Gastrocnemius medialis (tissue), 4 donors: ENCODE data around the gene HDAC7. TPM values are rescaled to one million over a fixed set of nuclear protein-coding genes. Genes with fewer than 3 reads are reported as not detected.
A peak's percentile ranks its signal among the peaks of the same experiment; 100 is the strongest.

ENCODE experiments used
- ATAC-seq, 2 donors: fragments of 150-250 bp; one replicate each; pipeline ENCODE4 v1.9.1; 2016
- DNase-seq, 2 donors: peaks; one replicate each; pipeline ENCODE4 v3.0.0-alpha.2; 2019
- H3K27ac ChIP-seq, 4 donors: fragments of 200-600 bp; sonication (generic); 1 replicate in 1 of 4; 2 replicates in 3 of 4; pipeline ENCODE4 v1.5.1; 2016 to 2018; ENCODE audit warnings: mild to moderate bottlenecking in 2 of 4, moderate library complexity in 1 of 4
- H3K27me3 ChIP-seq, 3 donors: fragments of 200-600 bp; sonication (generic) in 2 of 3; 1 replicate in 1 of 3; 2 replicates in 2 of 3; pipeline versions ENCODE4 v1.5.1 to v1.6.0; 2016 to 2019; ENCODE audit warnings: mild to moderate bottlenecking in 1 of 3, moderate library complexity in 1 of 3
- H3K36me3 ChIP-seq, 2 donors: fragments of 200-600 bp; sonication (generic) in 1 of 2; one replicate each; pipeline ENCODE4 v1.5.1; 2017 to 2018
- H3K4me1 ChIP-seq, 2 donors: fragments of 200-600 bp; sonication (generic) in 1 of 2; one replicate each; pipeline ENCODE4 v1.5.1; 2016 to 2017; ENCODE audit warnings: mild to moderate bottlenecking in 2 of 2
- H3K4me3 ChIP-seq, 4 donors: fragments of 200-600 bp; sonication (generic) in 3 of 4; 1 replicate in 1 of 4; 2 replicates in 3 of 4; pipeline ENCODE4 v1.5.1; 2016 to 2019; ENCODE audit warnings: mild to moderate bottlenecking in 2 of 4
- H3K9me3 ChIP-seq, 3 donors: fragments of 200-600 bp; sonication (generic) in 2 of 3; 1 replicate in 1 of 3; 2 replicates in 2 of 3; pipeline ENCODE4 v1.5.1; 2016 to 2019
- POLR2A ChIP-seq, 2 donors: fragments of 450-650 bp; IDR thresholded peaks; one replicate each; pipeline ENCODE4 v1.6.1; 2017; ENCODE audit warnings: antibody characterized with exemption in 2 of 2, mild to moderate bottlenecking in 2 of 2, moderate library complexity in 2 of 2
- in situ Hi-C, 4 donors: fragments of 200-750 bp; cut with MboI; loops; one replicate each; pipeline versions ENCODE4 v1.15.0 to v1.8.0; 2017; ENCODE audit warnings: low sequenced_read_pairs in 4 of 4
- intact Hi-C: fragments of 100-400 bp; cut with DNase I; formaldehyde crosslinking; loops from one replicate; pipeline ENCODE4 v1.15.1; 2023; ENCODE audit warnings: low total_unique reads
- total RNA-seq, 4 donors: library from RNA; depleted of rRNA; stranded (reverse); fragments of >200 nt; gene quantifications; one replicate each; pipeline versions ENCODE4 v1.1.0 to v1.2.3, GENCODE V29; 2016
- TF ChIP-seq, protein P1 (sequence below), 5 experiments: fragments of 450-650 bp in 3 of 5; fragments of 200-600 bp in 2 of 5; sonication (generic) in 2 of 5; IDR thresholded peaks in 4 of 5; conservative IDR thresholded peaks in 1 of 5; 1 replicate in 4 of 5; 2 replicates in 1 of 5; pipeline ENCODE4 v1.5.1; 2016 to 2019; ENCODE audit warnings: antibody characterized with exemption in 5 of 5, mild to moderate bottlenecking in 3 of 5, moderate library complexity in 3 of 5

The HDAC7 gene
- total RNA-seq, 4 donors from 2014 or later = 12.2 to 27.1 (median 17.0) TPM

DNA sequence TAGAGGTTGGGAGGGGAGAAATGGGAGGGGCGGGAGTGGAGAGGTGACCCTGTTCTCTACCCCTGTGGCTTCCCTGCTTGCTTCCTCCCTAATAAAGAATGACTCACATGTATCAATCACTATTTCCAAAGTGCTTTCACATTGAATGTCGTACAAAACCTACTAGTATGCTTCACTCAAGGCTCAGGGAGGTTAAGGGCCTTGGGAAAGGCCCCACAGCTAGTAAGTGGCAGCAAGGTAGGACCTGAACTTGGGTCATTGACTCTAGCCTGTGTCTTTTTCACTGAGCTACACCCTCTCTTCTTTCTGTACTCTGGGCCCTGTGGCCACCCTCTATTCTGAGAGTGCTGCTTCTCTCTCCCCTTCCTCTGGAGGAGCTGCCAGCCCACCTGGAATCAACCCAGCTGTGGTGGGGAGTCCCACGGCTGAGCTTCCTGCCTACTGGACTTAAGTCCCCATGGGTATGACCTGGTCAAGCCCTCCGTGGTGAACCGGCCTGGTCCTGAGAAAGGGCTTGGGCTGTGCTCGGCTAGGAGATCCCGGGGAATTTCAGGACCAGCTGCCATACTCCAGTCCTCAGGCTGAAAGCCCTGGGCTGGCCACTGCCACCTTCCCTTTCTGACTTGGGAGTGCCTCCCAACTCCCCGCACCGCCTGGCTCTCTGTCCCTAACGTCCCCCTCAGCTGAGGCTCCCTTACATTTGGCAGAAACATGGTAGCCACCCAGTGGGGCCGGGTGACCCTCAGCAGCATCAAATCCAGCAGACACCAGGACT lies 33.6 kb downstream of the HDAC7 start:
- Histone ChIP-seq H3K9me3 (no peaks in the 10 kb centered on the region), H3K27ac (peak overlapping the region in 2 of 4 donors; percentile 26 to 41), H3K4me1 (peaks cover 0 to 3% of the 10 kb centered on the region in 2 donors), H3K27me3 (no peaks in the 10 kb centered on the region), H3K4me3 (no peak overlapping the region), H3K36me3 (peaks cover 0 to 93% of the 10 kb centered on the region in 2 donors)
- in situ Hi-C loops = loop anchor here in 2 of 4 donors (5.0 to 10.0 kb wide), 2 partner anchors 49 to 51 kb away; no protein-coding TSS in a partner anchor
- intact Hi-C loops = no loop called here
- no peak for ATAC-seq
- DNase-seq = no peak
- TF ChIP-seq, protein P1, sequence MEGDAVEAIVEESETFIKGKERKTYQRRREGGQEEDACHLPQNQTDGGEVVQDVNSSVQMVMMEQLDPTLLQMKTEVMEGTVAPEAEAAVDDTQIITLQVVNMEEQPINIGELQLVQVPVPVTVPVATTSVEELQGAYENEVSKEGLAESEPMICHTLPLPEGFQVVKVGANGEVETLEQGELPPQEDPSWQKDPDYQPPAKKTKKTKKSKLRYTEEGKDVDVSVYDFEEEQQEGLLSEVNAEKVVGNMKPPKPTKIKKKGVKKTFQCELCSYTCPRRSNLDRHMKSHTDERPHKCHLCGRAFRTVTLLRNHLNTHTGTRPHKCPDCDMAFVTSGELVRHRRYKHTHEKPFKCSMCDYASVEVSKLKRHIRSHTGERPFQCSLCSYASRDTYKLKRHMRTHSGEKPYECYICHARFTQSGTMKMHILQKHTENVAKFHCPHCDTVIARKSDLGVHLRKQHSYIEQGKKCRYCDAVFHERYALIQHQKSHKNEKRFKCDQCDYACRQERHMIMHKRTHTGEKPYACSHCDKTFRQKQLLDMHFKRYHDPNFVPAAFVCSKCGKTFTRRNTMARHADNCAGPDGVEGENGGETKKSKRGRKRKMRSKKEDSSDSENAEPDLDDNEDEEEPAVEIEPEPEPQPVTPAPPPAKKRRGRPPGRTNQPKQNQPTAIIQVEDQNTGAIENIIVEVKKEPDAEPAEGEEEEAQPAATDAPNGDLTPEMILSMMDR (IDR thresholded peaks at IDR 0.05 in 4 of 5, conservative IDR thresholded peaks at IDR 0.05 in 1 of 5) = no peak

DNA sequence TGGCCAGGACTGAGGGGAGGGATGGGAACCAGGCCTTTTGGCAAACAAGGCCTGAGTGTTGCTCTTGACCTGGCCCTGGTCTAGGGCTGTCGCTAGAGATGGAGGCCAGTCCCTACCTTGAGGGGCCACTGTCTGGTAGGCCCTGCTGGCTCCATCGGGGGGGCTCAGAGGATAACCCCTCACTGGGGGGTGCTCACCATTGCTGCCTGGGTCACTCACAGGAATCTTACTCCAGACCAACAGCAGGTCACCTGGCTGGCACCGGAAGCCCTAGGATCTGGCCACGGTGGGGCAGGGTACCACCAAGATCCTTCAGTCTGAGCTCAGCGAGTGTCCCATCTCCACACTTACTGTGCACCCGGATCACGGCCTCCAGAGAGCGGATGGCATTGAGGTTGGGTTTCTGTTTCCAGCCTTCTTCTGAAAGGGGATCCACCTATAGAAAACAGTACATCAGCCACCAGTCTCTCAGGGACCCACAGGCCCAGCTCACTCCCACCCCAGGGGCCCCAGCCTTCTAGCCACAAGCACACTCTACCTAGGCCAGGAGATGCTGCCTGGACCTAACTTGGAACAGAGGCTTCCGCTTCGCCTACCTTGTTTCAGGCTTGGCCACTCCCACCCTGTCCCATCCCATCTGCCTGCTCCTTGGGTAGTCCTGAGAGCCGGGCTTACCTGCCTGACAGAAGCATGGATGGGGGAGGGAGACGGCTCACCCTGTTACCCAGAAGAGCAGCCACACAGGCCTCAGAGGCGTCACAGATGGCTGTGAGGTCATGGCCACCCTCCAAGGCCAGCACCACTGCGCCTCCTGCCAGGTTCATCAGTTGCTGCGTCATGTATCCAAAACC lies 34.4 kb downstream of the HDAC7 start:
- no peak for DNase-seq

DNA sequence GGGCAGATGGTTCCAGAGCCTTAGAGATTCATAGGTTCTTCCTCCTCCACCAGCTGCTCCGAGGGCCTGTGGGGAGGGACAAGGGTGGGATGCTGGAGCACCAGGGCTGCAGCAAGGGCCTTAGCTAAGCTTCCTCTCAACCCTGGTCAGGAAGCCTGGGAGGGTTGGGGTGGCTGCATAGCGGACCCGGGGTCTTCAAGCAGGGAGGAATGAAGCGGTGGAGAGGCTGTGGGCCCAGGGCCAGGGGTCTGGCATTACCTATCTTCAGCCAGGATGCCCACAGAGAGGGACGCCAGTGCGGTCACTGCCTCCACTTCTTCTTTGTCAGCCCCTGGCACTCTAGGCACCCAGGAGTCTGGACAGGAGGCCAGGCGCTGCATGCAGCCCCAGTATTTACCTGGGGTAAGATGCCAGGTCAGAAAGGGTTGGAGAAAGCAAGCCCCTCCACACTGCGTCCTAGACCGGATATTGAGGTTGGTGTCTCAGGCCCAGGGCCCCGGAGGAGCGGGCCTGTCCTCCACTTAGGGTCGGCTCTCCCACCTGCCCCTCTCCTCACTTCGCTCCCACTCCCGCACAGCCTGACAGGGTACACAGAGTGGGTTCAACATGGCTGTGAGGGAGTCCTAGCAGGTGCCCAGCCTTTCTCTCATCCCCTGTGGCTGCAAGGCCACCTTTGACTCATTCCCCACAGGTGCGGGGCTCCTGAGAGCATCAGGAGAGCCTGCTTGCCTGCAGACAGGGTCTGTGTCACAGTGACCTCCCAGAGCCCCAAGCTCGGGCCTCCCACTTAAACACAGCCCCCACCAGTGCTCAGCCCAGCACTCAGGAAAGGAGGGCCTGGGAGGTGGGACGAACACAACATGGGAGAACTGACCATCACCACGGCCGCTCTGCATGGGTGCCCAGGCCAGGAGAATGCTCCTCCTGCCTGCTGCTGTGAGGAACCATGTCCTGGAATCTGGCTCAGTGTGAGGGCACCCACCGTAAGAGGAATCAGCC lies 35.6 kb downstream of the HDAC7 start:
- Histone ChIP-seq H3K4me1 (peaks cover under 1 to 8% of the 10 kb centered on the region in 2 donors), H3K9me3 (no peaks in the 10 kb centered on the region), H3K4me3 (no peak overlapping the region), H3K27me3 (no peaks in the 10 kb centered on the region), H3K36me3 (peaks cover 0 to 74% of the 10 kb centered on the region in 2 donors), H3K27ac (no peak overlapping the region)
- in situ Hi-C loops (loop anchor here in 1 of 4 donors (10.0 kb wide), 1 partner anchor 51 kb away; no protein-coding TSS in a partner anchor), intact Hi-C loops (no loop called here)
- DNase-seq (no peak), ATAC-seq (no peak)
- TF ChIP-seq POLR2A (IDR thresholded peaks at IDR 0.05) = no peak
- TF ChIP-seq, protein P1 (IDR thresholded peaks at IDR 0.05 in 4 of 5, conservative IDR thresholded peaks at IDR 0.05 in 1 of 5) = no peak

More for the DNA sequence above, 34.4 kb downstream of the HDAC7 start:
- Histone ChIP-seq H3K36me3 (peaks cover 0 to 85% of the 10 kb centered on the region in 2 donors), H3K4me1 (peaks cover 0 to 3% of the 10 kb centered on the region in 2 donors), H3K27ac (peak overlapping the region in 1 of 4 donors; percentile 26), H3K4me3 (no peak overlapping the region), H3K9me3 (no peaks in the 10 kb centered on the region), H3K27me3 (no peaks in the 10 kb centered on the region)
- in situ Hi-C loops (loop anchor here in 2 of 4 donors (5.0 to 10.0 kb wide), 2 partner anchors 50 to 52 kb away; no protein-coding TSS in a partner anchor), intact Hi-C loops (no loop called here)
- no peak for TF ChIP-seq POLR2A (IDR thresholded peaks at IDR 0.05)
- TF ChIP-seq, protein P1 (IDR thresholded peaks at IDR 0.05 in 4 of 5, conservative IDR thresholded peaks at IDR 0.05 in 1 of 5) = no peak
- no peak for ATAC-seq
